Activated naive CD4-positive, alpha-beta T cell treated with anti-CD3 and anti-CD28 coated beads, Interleukin-2, amount 50 U/mL, for 16 hours (primary cell): ENCODE data around the gene NAT8.
"Not testable (repeated sequence)": the region's sequence is repeated elsewhere in the genome, so short reads cannot be mapped to it uniquely, and the experiment has no call there.

ENCODE experiments used
- DNase-seq: peaks from one replicate; pipeline ENCODE4 v3.0.0-alpha.2; 2020

NAT8 gene, protein sequence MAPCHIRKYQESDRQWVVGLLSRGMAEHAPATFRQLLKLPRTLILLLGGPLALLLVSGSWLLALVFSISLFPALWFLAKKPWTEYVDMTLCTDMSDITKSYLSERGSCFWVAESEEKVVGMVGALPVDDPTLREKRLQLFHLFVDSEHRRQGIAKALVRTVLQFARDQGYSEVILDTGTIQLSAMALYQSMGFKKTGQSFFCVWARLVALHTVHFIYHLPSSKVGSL

DNA sequence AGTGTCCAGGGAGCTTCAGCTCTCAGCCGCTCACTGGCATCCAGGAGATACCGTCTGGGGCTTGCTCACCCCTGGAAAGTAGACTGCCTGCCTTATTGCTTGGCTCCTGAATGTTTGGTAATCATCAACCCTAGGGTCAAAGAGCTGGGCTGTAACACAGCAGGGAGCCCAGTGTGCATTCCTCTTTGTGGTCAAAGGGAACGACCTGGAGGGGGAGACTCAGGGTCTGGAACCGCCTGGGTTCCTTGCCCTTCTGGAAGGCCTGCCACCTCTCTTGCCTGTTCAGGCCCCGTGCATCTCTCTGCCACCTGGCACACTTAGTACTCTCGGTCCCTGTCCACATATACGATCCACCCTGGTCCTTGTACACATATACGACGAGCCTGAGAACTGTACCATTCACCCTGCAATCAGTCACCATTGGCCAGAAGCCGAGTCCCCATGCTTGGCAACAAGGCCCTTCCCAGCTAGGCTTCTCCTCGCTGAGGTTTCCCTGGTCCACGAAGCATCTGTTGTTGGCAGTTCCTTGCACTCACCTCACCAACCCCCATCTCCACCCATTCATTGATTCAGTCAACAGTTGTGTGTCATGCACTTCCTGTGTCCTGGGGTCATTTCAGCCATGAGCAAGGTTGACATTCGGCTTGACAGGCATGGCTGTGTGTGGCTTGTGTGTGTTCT, at the start of gene NAT8:
NAT8 (minus strand) TSS at position 85 of the 681 bp plus-strand sequence. CDS start 794 bp downstream, outside the sequence.
- DNase-seq, result no peak

DNA sequence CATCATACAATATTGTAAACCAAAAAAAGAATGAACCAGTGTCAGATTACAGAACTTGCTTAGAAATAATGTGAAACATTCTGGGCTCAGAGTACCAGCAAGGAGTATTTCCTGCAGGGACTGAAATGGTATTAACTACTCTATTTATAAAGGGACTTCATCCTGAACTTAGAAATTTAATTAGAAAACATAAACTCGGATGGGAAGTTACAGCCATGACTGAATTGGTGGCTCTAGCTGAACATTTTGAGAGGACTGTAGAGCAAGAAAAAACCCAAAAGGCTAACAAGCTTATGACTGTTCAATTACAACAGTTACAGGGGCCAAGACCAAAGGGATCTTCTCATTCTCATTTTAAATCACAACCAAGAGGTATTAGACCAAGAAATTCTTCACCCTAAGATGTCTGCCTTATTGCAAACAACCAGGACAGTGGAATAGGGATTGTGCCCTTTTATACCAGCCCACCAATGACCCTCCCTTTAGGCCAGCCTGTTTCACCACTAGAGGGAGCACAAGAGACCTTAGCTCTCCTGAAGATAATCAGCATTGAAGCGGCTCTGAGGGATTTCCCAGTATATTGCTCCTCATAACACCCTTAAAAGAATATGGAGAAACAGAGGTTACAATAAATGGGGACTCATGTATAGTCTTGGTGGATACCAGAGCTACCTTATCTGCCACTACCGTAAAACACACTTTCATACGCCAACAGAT, 48.3 kb upstream of the NAT8 start:
- not testable (repeated sequence) for DNase-seq

DNA sequence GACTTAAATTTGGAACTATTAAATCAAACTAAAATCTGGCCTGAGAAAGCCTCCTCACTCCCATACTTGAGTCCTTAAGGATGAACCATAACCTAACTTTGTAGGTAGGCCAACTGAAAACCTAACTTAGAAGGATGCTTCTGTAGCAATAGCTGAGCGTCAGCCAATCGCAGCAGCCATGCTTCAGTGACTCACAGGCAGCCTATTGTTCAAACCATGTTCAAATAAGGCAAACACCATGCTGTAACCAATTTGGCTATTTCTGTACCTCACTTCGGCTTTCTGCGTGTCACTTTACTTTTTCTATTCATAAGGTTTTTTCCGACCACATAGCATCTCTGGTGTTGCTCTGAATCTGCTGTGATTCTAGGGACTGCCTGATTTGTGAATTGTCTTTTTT, 46.3 kb upstream of the NAT8 start:
- DNase-seq, result not testable (repeated sequence)

DNA sequence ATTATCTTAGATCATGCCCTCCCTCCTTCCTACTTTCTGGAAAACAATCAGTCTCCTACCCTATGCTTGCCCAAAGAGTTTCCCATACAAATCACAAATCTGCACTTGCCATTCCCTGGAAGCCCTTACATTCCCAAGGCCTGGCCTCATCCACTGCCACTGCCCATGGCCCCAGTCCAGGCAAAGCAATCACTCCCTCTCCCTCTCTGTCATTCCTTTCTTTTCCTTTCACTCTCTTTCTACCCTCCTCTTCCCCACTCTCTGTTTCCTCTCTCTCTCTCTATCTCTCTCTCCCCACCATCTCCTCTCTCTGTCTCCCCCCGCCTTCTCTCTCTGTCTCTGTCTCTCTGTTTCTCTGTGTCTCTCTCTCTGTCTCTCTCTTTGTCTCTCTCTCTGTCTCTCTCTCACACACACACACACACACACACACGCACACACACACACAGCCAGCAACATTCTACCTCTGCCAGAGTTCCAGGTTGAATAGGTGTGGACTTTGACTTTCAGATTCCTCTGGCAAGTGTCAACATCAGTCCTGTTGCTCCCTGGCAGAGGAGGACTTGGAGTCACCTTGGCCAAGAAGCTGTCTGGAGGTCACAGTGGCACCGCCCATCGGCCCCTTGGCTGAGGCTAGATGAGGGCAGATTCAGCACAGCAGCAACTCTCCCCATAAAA, 43.7 kb upstream of the NAT8 start:
- DNase-seq, result no peak

DNA sequence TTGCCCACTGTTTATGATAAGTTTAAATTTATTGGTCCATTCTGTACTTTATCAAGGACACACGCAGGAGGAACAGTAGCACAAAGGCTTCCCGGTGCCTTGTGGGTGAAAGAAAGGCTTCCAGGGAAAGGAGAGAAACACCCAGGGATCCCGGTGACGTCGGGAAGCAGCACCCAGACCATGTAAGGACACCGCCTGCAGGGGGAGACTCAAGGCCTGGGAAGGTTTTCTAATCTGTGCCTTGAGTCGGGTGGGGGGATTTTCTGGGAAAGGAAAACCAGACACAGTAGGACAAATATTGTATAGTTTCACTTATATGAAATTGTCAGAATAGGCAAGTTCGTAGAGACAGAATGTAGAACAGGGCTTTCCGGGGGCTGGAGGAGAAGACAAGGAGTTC, 42.7 kb upstream of the NAT8 start:
- not testable (repeated sequence) for DNase-seq

DNA sequence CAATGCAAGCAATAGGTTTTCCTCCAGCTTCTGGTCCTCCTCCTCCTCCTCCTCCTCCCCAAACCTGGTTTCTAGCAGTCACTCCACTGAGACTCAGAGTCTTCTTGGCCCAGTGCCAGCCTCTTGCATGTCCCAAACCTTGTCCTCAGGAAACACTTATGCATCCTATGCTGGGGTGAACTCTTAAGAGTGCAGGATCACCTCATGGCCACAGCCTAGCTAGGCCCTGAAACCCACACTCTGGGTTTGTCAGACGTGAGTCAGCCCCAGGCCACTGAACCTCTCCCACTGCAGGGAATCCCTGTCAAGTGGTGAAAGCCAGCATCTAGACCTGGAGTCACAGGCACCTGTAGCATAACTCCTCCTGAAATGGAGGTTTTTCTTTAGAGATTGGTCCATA, 42.1 kb upstream of the NAT8 start:
- DNase-seq, result not testable (repeated sequence)

DNA sequence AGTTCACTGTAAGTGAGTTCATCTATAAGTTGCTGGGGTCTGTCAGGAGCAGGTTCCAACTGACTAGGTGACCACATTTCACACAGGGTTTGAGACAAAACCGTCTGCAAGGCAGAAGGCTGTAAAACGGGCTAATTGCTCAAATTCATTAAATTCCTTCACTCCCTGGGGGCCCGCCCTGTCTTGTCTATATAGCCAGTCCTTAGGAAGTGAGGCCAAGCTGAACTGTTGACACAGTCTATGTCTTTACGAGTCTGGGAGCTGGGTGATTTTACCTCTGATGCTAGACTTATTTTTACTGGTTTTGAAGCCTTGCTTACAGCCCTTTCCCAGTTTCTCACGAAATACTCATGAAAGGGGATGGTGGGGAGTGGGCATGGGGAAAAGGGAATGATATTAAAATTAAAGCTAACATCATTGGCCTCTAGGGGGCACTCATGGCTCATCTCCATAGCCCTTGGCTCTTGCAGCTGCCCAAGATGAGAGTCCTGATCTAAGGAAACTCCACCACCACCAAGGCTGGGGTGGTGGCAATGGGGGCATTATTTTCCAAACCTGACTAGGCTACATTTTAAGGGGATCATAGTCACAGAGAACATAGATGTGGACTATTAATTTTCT, 37.8 kb upstream of the NAT8 start:
- not testable (repeated sequence) for DNase-seq

DNA sequence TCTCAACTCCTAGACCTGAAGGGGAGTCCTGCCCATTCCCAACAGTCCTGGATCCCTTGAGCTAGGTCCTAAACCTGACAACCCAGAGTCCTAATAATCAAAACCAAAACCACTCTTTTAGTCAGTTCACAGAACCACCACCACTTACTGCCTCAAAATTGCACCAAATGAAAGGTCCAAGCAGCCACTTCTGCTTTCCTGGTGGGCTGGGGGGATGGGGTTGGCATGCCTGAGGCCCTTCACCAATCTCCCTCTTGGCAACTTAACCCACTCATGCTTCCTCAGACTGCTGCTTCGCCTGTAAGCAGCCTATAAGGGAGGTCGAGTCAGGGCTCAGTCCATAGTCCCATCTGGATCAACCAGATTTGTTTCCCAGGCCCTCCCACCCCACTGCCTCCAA, 37.0 kb upstream of the NAT8 start:
- DNase-seq, result not testable (repeated sequence)

DNA sequence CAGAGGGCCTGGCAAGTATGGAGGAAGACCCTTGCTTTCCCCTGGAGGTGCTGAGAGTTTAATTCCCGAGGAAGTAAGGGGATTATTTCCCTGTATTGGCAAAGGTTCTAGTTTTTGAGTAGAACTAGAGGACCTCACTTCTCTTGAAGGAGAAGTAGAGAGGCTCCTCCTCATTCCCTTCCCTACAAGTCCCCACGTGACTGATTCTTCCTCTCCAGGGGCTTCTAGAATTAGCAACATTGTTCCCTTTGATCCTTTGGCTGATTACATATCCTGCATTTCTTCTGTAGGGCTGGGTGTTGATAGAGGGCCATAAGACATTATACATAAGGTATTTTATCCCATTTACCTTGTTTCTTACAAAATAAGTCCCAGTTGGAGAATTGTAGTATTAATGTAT, 35.8 kb upstream of the NAT8 start:
- DNase-seq, result not testable (repeated sequence)

DNA sequence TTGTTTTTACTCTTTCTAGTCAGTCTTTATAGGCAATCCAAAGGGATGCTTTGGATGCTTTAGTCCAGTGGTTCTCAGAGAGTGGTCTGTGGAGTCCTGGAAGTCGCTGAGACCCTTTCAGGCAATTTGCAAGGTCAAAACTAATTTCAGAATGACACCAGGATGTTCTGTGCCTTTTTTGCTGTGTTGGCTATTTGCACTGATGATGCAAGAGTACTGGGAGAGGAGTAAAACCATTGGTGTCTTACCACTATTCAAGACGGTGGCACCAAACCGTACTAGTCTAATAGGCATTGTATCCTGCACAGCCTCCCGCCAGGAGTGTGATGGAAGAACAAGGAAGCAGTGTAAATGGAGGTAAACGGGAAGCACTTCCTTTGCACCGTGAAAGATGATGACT, 34.0 kb upstream of the NAT8 start:
- DNase-seq, result not testable (repeated sequence)

DNA sequence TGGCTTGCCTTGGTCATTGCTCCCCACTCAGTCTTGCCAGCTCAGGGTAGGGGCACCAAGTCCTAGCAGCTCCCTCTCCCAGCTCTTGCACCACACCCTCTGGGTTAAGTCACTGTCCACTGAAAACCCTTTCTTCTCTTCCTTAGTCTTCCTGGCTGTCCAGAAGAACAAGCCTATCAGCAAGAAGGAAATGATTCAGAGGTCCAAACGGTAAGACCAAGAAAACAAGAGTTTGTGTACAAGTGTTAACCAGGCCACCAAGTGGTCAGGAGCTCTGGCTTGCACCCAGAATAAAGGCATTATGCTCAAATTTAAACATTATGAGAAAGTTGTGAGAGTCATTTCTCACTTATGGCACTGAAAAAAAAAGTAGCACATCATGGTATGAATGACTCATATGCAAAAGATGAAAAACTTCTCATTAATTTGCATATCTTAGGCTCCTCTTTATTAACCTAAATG, 32.5 kb upstream of the NAT8 start:
- DNase-seq, result not testable (repeated sequence)

DNA sequence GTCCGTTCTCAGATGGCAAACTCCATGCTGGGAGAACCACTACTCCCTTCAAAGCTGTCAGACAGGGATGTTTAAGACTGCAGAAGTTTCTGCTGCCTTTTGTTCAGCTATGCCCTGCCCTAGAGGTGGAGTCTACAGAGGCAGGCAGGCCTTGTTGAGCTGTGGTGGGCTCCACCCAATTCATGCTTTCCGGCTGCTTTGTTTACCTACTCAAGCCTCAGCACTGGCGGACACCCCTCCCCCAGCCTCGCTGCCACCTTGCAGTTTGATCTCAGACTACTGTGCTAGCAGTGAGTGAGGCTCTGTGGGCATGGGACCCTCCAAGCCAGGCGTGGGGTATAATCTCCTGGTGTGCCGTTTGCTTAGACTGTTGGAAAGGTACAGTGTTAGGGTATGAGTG, 27.8 kb upstream of the NAT8 start:
- DNase-seq, result not testable (repeated sequence)

DNA sequence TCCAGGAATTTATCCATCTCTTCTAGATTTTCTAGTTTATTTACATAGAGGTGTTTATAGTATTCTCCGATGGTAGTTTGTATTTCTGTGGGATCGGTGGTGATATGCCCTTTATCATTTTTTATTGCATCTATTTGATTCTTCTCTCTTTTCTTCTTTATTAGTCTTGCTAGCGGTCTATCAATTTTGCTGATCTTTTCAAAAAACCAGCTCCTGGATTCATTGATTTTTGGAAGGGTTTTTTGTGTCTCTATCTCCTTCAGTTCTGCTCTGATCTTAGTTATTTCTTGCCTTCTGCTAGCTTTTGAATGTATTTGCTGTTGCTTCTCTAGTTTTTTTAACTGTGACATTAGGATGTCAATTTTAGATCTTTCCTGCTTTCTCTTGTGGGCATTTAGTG, 25.0 kb upstream of the NAT8 start:
- DNase-seq, result not testable (repeated sequence)

DNA sequence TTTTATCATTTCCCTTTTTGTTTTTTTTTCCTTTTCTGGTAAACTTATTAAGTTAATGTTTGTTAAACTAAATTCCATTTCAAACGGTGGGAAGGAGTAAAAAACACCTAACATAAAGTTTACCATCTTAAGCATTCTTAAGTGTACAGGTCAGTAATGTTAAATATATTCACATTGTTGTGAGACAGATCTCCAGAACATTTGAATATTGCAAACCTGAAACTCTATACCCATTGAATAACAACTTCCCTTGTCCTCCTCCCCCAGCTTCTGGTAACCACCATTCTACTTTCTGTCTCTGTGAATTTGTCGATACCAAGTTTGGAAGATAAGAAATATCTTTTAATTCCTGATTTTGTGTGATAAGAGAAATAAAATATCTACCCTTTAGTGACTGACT, 12.0 kb upstream of the NAT8 start:
- no peak for DNase-seq

DNA sequence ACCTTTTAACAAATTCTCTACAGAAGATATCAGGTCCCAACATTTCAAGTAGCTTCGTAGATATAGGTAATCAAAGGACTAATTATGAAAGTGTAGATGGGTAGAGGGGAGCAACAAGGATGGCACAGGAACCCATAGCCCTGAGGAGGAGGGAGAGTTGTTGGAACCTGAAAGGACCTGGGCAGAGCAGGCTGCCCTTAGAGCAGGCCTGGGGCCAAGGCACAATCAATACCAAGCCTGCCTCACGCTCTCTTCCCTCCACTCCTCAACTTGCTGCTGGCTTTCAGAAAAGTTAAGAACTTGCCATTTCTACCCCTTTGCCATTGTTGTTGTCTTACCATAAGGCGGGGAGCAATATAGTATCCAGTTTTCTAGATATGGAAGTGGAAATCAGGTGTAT, 10.1 kb upstream of the NAT8 start:
- no peak for DNase-seq

DNA sequence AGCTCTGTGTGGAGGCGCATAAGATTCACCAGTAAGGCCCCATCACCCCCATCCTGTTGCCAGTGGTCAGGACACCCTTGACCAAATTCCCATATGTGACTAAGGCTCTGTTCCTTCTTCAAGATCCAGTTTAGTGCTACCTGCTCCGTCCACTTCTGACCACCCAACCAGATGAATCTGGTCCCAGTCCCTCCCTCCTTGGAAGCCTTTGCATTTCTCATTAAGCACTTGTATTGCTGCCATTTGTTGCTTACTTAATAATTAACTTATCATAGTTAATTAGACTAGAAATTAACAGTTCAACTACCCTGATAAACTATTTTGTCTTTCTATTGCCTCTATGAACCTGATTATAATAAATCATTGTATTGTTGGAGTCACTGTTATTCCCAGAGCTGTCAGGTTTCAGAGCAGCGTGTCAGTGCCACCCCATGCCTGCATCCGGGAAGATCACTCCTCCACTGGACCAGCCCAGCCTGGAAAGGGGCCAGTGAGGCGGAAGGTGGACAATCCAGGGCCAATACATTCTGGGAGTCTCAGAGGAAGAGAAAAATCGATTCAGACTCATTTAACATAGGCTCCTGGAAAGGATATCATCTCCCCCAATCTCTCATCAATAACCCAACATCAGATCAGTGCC, 9.5 kb upstream of the NAT8 start:
- DNase-seq, result no peak

DNA sequence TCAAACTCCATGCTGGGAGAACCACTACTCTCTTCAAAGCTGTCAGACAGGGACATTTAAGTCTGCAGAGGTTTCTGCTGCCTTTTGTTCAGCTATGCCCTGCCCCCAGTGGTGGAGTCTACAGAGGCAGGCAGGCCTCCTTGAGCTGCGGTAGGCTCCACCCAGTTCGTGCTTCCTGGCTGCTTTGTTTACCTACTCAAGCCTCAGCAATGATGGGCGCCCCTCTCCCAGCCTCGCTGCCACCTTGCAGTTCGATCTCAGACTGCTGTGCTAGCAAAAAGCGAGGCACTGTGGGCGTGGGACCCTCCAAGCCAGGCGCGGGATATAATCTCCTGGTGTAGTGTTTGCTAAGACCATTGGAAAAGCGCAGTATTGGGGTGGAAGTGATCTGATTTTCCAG, 5.5 kb upstream of the NAT8 start:
- not testable (repeated sequence) for DNase-seq

DNA sequence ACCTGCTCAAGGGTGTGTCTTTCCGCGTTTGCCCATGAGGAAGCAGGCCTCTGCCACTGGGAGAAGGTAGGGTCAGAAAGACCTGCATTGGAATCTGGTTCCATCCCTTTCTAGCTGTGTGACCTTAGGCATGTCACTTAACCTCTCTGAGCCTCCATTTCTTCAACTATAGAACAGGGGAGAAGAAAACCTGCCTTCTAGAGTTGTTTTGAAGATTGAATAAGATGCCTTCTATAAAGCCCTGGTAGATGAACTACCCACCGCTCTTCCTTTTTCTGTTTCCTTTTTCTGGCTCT, 507 bp downstream of the NAT8 start:
- DNase-seq, result no peak

DNA sequence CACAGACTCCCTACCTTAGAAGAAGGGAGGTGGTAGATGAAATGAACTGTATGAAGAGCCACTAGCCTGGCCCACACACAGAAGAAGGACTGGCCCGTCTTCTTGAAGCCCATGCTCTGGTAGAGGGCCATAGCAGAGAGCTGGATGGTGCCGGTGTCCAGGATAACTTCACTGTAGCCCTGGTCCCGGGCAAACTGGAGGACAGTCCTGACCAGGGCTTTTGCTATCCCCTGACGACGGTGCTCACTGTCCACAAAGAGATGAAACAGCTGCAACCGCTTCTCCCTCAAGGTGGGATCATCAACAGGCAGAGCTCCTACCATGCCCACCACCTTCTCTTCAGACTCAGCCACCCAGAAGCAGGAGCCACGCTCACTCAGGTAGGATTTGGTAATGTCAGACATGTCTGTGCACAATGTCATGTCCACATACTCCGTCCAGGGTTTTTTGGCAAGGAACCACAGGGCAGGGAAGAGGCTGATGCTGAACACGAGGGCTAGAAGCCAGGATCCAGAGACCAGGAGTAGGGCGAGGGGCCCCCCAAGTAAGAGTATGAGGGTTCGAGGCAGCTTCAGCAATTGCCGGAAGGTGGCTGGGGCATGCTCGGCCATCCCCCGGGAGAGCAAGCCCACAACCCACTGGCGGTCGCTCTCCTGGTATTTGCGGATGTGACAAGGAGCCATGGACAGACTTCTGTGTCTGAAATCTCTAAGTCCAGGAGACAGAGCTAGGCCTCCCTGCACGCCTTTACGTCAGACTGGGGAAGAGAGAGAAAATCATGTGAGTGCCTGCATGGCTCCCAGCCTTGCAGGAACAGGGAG, 1.1 kb downstream of the NAT8 start:
- DNase-seq, result no peak

DNA sequence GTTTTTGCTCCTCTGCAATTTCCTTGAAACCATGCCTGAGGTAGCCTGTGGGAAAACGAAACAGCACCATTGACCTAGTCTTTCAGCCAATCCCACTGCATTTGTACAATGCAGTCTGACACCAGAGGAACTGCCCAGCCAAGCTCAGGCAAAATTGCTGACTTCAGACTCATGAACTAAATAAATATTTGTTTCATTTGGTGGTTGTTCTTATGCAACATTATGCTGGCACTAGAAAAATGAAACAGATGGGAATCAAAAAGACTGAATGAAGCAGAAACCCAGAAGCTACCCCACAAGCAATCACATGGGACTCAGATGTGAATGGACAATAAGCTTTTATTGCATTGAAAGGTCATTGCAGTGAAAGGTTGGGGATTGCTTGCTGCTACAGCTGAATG, 1.7 kb downstream of the NAT8 start:
- DNase-seq, result no peak

DNA sequence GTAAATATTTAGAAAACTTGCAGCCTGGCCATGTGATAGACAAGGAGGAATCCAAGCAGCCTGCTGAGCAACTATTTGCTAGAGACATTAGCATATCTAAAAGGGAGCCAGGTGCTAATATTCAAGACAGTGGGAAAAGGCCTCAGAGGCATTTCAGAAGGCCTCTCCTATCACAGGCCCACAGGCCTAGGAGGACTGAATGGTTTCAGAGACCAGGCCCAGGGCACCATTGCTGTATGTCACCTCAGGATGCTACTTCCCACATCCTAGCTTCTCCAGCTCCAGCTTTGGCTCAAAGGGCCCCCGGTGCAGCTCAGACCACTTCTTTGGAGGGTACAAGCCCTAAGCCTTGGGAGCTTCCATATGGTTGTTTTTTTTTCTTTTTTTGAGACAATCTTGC, 3.8 kb downstream of the NAT8 start:
- DNase-seq, result no peak

DNA sequence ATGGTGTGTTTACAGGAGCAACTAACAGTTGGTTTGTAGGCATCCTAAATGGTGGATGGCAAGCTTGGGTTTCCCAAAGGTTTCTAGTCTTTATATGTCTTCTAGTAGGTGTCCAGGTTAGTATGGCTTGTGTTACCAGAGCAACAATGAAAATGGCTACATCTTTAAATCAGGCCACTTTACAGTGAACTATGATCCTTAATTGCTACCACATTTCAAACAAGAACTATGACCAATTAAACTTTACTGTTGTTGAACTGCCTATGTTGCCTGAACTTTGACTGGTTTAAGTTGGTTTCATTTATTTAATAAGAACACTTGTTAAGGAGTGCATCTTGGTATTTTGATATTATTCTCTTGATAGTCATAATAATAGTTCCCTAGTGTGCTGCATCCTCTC, 5.2 kb downstream of the NAT8 start:
- DNase-seq, result not testable (repeated sequence)
